DOHH2 (cell line): Measurements from ENCODE around the gene PGM5.
"Not testable (repeated sequence)": the region's sequence is repeated elsewhere in the genome, so short reads cannot be mapped to it uniquely, and the experiment has no call there.

ENCODE experiments used
- H3F3A ChIP-seq: fragments of 200-600 bp; sonication (generic), shearing (Covaris generic); 2 replicates; pipeline ENCODE4 v1.6.0; 2016; ENCODE audit warnings: antibody characterized with exemption, mild to moderate bottlenecking; ENCODE audit not compliant: control insufficient read depth, insufficient read depth
- H3K27ac ChIP-seq: fragments of 200-600 bp; sonication (generic); 2 replicates; pipeline ENCODE4 v1.5.1; 2014; ENCODE audit warnings: low read depth, mild to moderate bottlenecking, low read length, moderate library complexity
- H3K27me3 ChIP-seq: fragments of 200-600 bp; sonication (generic); 2 replicates; pipeline ENCODE4 v1.6.1; 2014; ENCODE audit warnings: mild to moderate bottlenecking, low read length, mixed read lengths; ENCODE audit not compliant: control insufficient read depth
- H3K36me3 ChIP-seq: fragments of 200-600 bp; sonication (generic); 2 replicates; pipeline ENCODE4 v1.6.1; 2014; ENCODE audit warnings: mild to moderate bottlenecking, low read length, moderate library complexity, mixed read lengths; ENCODE audit not compliant: control insufficient read depth
- H3K4me1 ChIP-seq: fragments of 200-600 bp; sonication (generic); 2 replicates; pipeline ENCODE4 v1.6.1; 2014; ENCODE audit warnings: mild to moderate bottlenecking, low read length, mixed read lengths; ENCODE audit not compliant: control insufficient read depth
- H3K4me2 ChIP-seq: fragments of 200-600 bp; sonication (generic); 2 replicates; pipeline ENCODE4 v1.6.0; 2014; ENCODE audit warnings: mild to moderate bottlenecking, low read length, moderate library complexity
- H3K4me3 ChIP-seq: fragments of 200-600 bp; sonication (generic); 2 replicates; pipeline ENCODE4 v1.5.1; 2014; ENCODE audit warnings: mild to moderate bottlenecking, low read length, mixed read lengths
- H3K79me2 ChIP-seq: fragments of 200-600 bp; sonication (generic); 2 replicates; pipeline ENCODE4 v1.6.1; 2014; ENCODE audit warnings: mild to moderate bottlenecking, low read length, mixed read lengths; ENCODE audit not compliant: control insufficient read depth
- H3K9me2 ChIP-seq: fragments of 200-600 bp; sonication (generic); replicated peaks from 2 replicates; pipeline ENCODE4 v1.6.1; 2014; ENCODE audit warnings: mild to moderate bottlenecking, low read length, mixed read lengths; ENCODE audit not compliant: control insufficient read depth
- H3K9me3 ChIP-seq: fragments of 200-600 bp; sonication (generic); 2 replicates; pipeline ENCODE4 v1.6.1; 2014; ENCODE audit warnings: antibody characterized with exemption, low read length, mixed read lengths; ENCODE audit not compliant: control insufficient read depth, insufficient read depth
- H4K20me1 ChIP-seq: fragments of 200-600 bp; sonication (generic); 2 replicates; pipeline ENCODE4 v1.6.0; 2014; ENCODE audit warnings: low read depth, mild to moderate bottlenecking, antibody characterized with exemption, low read length, moderate library complexity; ENCODE audit not compliant: control insufficient read depth, insufficient read depth

Gene PGM5

GRCh38 chr9:68351689-68352088 lies 4.7 kb upstream of the PGM5 start:
- not testable (repeated sequence) for H3K79me2 ChIP-seq, H3K27me3 ChIP-seq, H3K27ac ChIP-seq, H4K20me1 ChIP-seq, H3K9me2 ChIP-seq, H3K36me3 ChIP-seq, H3K9me3 ChIP-seq, H3K4me2 ChIP-seq, H3K4me1 ChIP-seq, H3K4me3 ChIP-seq, H3F3A ChIP-seq

- not testable (repeated sequence) for H3K4me3 ChIP-seq, H3K9me2 ChIP-seq, H3K79me2 ChIP-seq, H3K27me3 ChIP-seq, H3K9me3 ChIP-seq, H3K4me1 ChIP-seq, H3K4me2 ChIP-seq, H4K20me1 ChIP-seq, H3K36me3 ChIP-seq, H3F3A ChIP-seq, H3K27ac ChIP-seq
Measured at GRCh38 chr9:68355993-68356379, 425 bp upstream of the PGM5 start.

- not testable (repeated sequence) for H3K4me2 ChIP-seq, H3K4me3 ChIP-seq, H4K20me1 ChIP-seq, H3K79me2 ChIP-seq, H3F3A ChIP-seq, H3K27ac ChIP-seq, H3K27me3 ChIP-seq, H3K9me2 ChIP-seq, H3K9me3 ChIP-seq, H3K36me3 ChIP-seq, H3K4me1 ChIP-seq
Measured at GRCh38 chr9:68357119-68357714, 806 bp downstream of the PGM5 start.

GRCh38 chr9:68366933-68367547 lies 10.6 kb downstream of the PGM5 start:
- not testable (repeated sequence) for H3K4me1 ChIP-seq, H3K4me2 ChIP-seq, H3K27me3 ChIP-seq, H3K9me3 ChIP-seq, H3K4me3 ChIP-seq, H3K36me3 ChIP-seq, H3K27ac ChIP-seq, H4K20me1 ChIP-seq, H3F3A ChIP-seq, H3K79me2 ChIP-seq, H3K9me2 ChIP-seq

- H3K27me3 ChIP-seq, H3K9me2 ChIP-seq, H3K4me1 ChIP-seq, H3K79me2 ChIP-seq, H3K9me3 ChIP-seq, H4K20me1 ChIP-seq, H3K4me3 ChIP-seq, H3K4me2 ChIP-seq, H3K36me3 ChIP-seq, H3F3A ChIP-seq, H3K27ac ChIP-seq: not testable (repeated sequence)
Measured at GRCh38 chr9:68375789-68376188, 19.4 kb downstream of the PGM5 start.

- not testable (repeated sequence) for H3F3A ChIP-seq, H3K27ac ChIP-seq, H3K79me2 ChIP-seq, H3K9me2 ChIP-seq, H3K9me3 ChIP-seq, H3K4me3 ChIP-seq, H4K20me1 ChIP-seq, H3K27me3 ChIP-seq, H3K4me2 ChIP-seq, H3K4me1 ChIP-seq, H3K36me3 ChIP-seq
Measured at GRCh38 chr9:68377723-68378122, 21.3 kb downstream of the PGM5 start.

DNA sequence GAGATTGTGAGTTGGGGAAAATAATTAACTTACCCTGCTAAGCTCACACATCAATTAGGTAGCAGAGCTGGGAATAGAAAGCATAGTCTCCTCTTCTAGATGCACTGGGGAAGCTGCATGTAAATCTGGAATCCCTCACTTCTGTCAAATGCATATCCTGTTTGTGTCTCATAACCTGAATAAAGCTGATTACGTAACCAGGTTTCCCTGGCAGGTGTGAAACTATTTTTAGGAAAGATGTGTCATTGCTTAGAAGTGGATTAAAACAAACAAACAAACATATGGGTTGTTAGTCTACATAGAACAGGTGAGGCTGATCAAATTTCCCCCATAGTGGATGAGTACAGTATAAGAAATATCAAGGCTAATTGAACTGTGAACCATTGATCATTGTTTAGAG lies 27.5 kb downstream of the PGM5 start:
- H3K4me2 ChIP-seq, H4K20me1 ChIP-seq, H3K4me1 ChIP-seq: not testable (repeated sequence)

GRCh38 chr9:68389558-68389957 lies 33.1 kb downstream of the PGM5 start:
- H3K27ac ChIP-seq, H3K9me2 ChIP-seq, H3K79me2 ChIP-seq, H3K9me3 ChIP-seq, H3K27me3 ChIP-seq, H3K36me3 ChIP-seq, H3K4me1 ChIP-seq, H3K4me3 ChIP-seq, H3K4me2 ChIP-seq, H4K20me1 ChIP-seq, H3F3A ChIP-seq: not testable (repeated sequence)

More for the DNA sequence above, 27.5 kb downstream of the PGM5 start:
- H3K9me3 ChIP-seq, H3F3A ChIP-seq, H3K36me3 ChIP-seq, H3K27me3 ChIP-seq, H3K79me2 ChIP-seq, H3K27ac ChIP-seq, H3K4me3 ChIP-seq, H3K9me2 ChIP-seq: not testable (repeated sequence)
